Activated T-cell treated with anti-CD3 and anti-CD28 coated beads for 48 hours (primary cell): ENCODE results near the gene SHISA9.

ENCODE experiments used
- DNase-seq: peaks from one replicate; pipeline ENCODE4 v3.0.0-alpha.2; 2020; ENCODE audit warnings: low read depth

SHISA9 gene

GRCh38 chr16:13076878-13077277, 175.5 kb downstream of the SHISA9 start:
- DNase-seq: no peak

GRCh38 chr16:13077816-13078215, 176.4 kb downstream of the SHISA9 start:
- DNase-seq: no peak

- DNase-seq: no peak
These were observed 179.1 kb downstream of the SHISA9 start for GRCh38 chr16:13080531-13080930.

GRCh38 chr16:13081825-13082331, 180.5 kb downstream of the SHISA9 start:
- no peak for DNase-seq

- no peak for DNase-seq
These were observed 182.3 kb downstream of the SHISA9 start for GRCh38 chr16:13083681-13084080.

GRCh38 chr16:13084331-13084730, 182.9 kb downstream of the SHISA9 start:
- no peak for DNase-seq

- DNase-seq: no peak
These were observed 192.3 kb downstream of the SHISA9 start for GRCh38 chr16:13093661-13094060.

GRCh38 chr16:13095061-13095460, 193.7 kb downstream of the SHISA9 start:
- DNase-seq: no peak

GRCh38 chr16:13098536-13098935, 197.1 kb downstream of the SHISA9 start:
- no peak for DNase-seq

GRCh38 chr16:13099822-13100221, 198.4 kb downstream of the SHISA9 start:
- no peak for DNase-seq

- DNase-seq: no peak
These were observed 199.6 kb downstream of the SHISA9 start for GRCh38 chr16:13100970-13101369.

GRCh38 chr16:13101828-13102227, 200.4 kb downstream of the SHISA9 start:
- DNase-seq: no peak

- no peak for DNase-seq
These were observed 201.0 kb downstream of the SHISA9 start for GRCh38 chr16:13102401-13102800.

GRCh38 chr16:13103831-13104530, 202.6 kb downstream of the SHISA9 start:
- DNase-seq: no peak

- DNase-seq: no peak
These were observed 203.4 kb downstream of the SHISA9 start for GRCh38 chr16:13104772-13105171.

- no peak for DNase-seq
These were observed 204.0 kb downstream of the SHISA9 start for GRCh38 chr16:13105427-13105826.

GRCh38 chr16:13106464-13106863, 205.1 kb downstream of the SHISA9 start:
- no peak for DNase-seq

GRCh38 chr16:13108126-13108525, 206.7 kb downstream of the SHISA9 start:
- DNase-seq: no peak

- no peak for DNase-seq
These were observed 207.8 kb downstream of the SHISA9 start for GRCh38 chr16:13109171-13109570.

GRCh38 chr16:13110124-13110796, 208.9 kb downstream of the SHISA9 start:
- no peak for DNase-seq

- DNase-seq: no peak
These were observed 210.3 kb downstream of the SHISA9 start for GRCh38 chr16:13111747-13112146.

GRCh38 chr16:13113741-13114140, 212.3 kb downstream of the SHISA9 start:
- DNase-seq: no peak

- DNase-seq: no peak
These were observed 216.7 kb downstream of the SHISA9 start for GRCh38 chr16:13118091-13118490.

- no peak for DNase-seq
These were observed 218.7 kb downstream of the SHISA9 start for GRCh38 chr16:13120091-13120490.
